GM23338 (cell line): ENCODE results near the gene APC2. TPM values are rescaled to one million over a fixed set of nuclear protein-coding genes. Genes with fewer than 3 reads are reported as not detected.

Experiments used
- ATAC-seq: fragments of 200-7000 bp; cut with Tn5 transposase; 3 replicates; pipeline ENCODE4 v1.9.1; 2020
- DNase-seq: peaks from one replicate; pipeline ENCODE4 v3.0.0-alpha.2; 2015; ENCODE audit warnings: low spot score
- H2AFZ ChIP-seq: fragments of 200-600 bp; sonication (generic); 2 replicates; pipeline ENCODE4 v1.8.0; 2016; ENCODE audit warnings: antibody characterized with exemption, mild to moderate bottlenecking, moderate library complexity
- H3F3A ChIP-seq: fragments of 200-600 bp; sonication (generic); replicated peaks from 2 replicates; pipeline ENCODE4 v1.8.0; 2017; ENCODE audit warnings: antibody characterized with exemption, mixed run types, low read depth
- H3K27ac ChIP-seq: fragments of 200-600 bp; sonication (generic); 2 replicates; pipeline ENCODE4 v1.6.1; 2016; ENCODE audit warnings: low read depth
- H3K27me3 ChIP-seq: fragments of 200-600 bp; sonication (generic); 2 replicates; pipeline ENCODE4 v1.8.0; 2016; ENCODE audit warnings: mild to moderate bottlenecking, mixed run types, moderate library complexity; ENCODE audit not compliant: insufficient read depth
- H3K36me3 ChIP-seq: fragments of 200-600 bp; sonication (generic); 2 replicates; pipeline ENCODE4 v1.8.0; 2016; ENCODE audit warnings: mild to moderate bottlenecking; ENCODE audit not compliant: insufficient read depth
- H3K4me1 ChIP-seq: fragments of 200-600 bp; sonication (generic); 2 replicates; pipeline ENCODE4 v1.8.0; 2016; ENCODE audit warnings: mild to moderate bottlenecking, moderate library complexity; ENCODE audit not compliant: insufficient read depth
- H3K4me2 ChIP-seq: fragments of 200-600 bp; sonication (generic); 2 replicates; pipeline ENCODE4 v1.7.1; 2017; ENCODE audit warnings: mixed run types
- H3K4me3 ChIP-seq: fragments of 200-600 bp; sonication (generic); 2 replicates; pipeline ENCODE4 v1.6.1; 2016; ENCODE audit warnings: mixed run types
- H3K79me2 ChIP-seq: fragments of 200-600 bp; sonication (generic); replicated peaks from 2 replicates; pipeline ENCODE4 v1.8.0; 2017; ENCODE audit warnings: mild to moderate bottlenecking; ENCODE audit not compliant: insufficient read depth
- H3K9me2 ChIP-seq: fragments of 200-600 bp; sonication (generic); 2 replicates; pipeline ENCODE4 v1.8.0; 2017; ENCODE audit not compliant: insufficient read depth
- H4K20me1 ChIP-seq: fragments of 200-600 bp; sonication (generic); replicated peaks from 2 replicates; pipeline ENCODE4 v1.8.0; 2017; ENCODE audit warnings: mild to moderate bottlenecking; ENCODE audit not compliant: insufficient read depth
- H3K27ac Mint-ChIP-seq: 2 replicates; pipeline ENCODE4 v1.8.0; 2020; ENCODE audit warnings: inconsistent platforms, mild to moderate bottlenecking, moderate library complexity, mixed read lengths
- H3K27me3 Mint-ChIP-seq: 3 replicates; pipeline ENCODE4 v1.8.0; 2022; ENCODE audit warnings: low read depth, mild to moderate bottlenecking, moderate library complexity, mixed read lengths, inconsistent platforms; ENCODE audit not compliant: insufficient read depth, poor library complexity
- H3K36me3 Mint-ChIP-seq: 3 replicates; pipeline ENCODE4 v1.8.0; 2021; ENCODE audit warnings: low read depth, mild to moderate bottlenecking, inconsistent platforms, moderate library complexity, mixed read lengths
- H3K4me1 Mint-ChIP-seq: 3 replicates; pipeline ENCODE4 v1.8.0; 2020; ENCODE audit warnings: mild to moderate bottlenecking, inconsistent platforms, mixed read lengths
- H3K4me3 Mint-ChIP-seq: 3 replicates; pipeline ENCODE4 v1.8.0; 2021; ENCODE audit warnings: moderate library complexity, mild to moderate bottlenecking, inconsistent platforms, mixed read lengths
- H3K9me3 Mint-ChIP-seq: 3 replicates; pipeline ENCODE4 v1.8.0; 2020; ENCODE audit warnings: moderate library complexity, mild to moderate bottlenecking, inconsistent platforms, mixed read lengths
- CREB1 ChIP-seq: fragments of 250-450 bp; sonication (Bioruptor Pico); IDR thresholded peaks from 2 replicates; pipeline ENCODE4 v1.5.0; 2020; ENCODE audit warnings: low read depth, mild to moderate bottlenecking, moderate library complexity
- ETS1 ChIP-seq: IDR thresholded peaks from 2 replicates; pipeline ENCODE4 v1.6.1; 2016; ENCODE audit warnings: antibody characterized with exemption
- EZH2 ChIP-seq: fragments of 200-600 bp; sonication (generic); IDR thresholded peaks from one replicate; pipeline ENCODE4 v1.8.0; 2017; ENCODE audit warnings: antibody characterized with exemption, mild to moderate bottlenecking, low read depth; ENCODE audit not compliant: unreplicated experiment
- EZH2phosphoT487 ChIP-seq: fragments of 200-600 bp; sonication (generic); IDR thresholded peaks from one replicate; pipeline ENCODE4 v1.8.1; 2018; ENCODE audit warnings: antibody characterized with exemption; ENCODE audit not compliant: unreplicated experiment
- JUNB ChIP-seq: IDR thresholded peaks from one replicate; pipeline ENCODE4 v1.6.1; 2016; ENCODE audit warnings: antibody characterized with exemption; ENCODE audit not compliant: unreplicated experiment
- NANOG ChIP-seq: IDR thresholded peaks from 2 replicates; pipeline ENCODE4 v1.6.1; 2016; ENCODE audit warnings: antibody characterized with exemption, borderline replicate concordance
- POLR2AphosphoS5 ChIP-seq: IDR thresholded peaks from 2 replicates; pipeline ENCODE4 v1.6.1; 2016; ENCODE audit warnings: antibody characterized with exemption, low read depth
- STAT1 ChIP-seq: IDR thresholded peaks from one replicate; pipeline ENCODE4 v1.6.1; 2016; ENCODE audit warnings: antibody characterized with exemption; ENCODE audit not compliant: unreplicated experiment
- ZNF114 ChIP-seq: fragments of 250-450 bp; sonication (Bioruptor Pico); IDR thresholded peaks from 2 replicates; pipeline ENCODE4 v1.5.0; 2020; ENCODE audit warnings: mild to moderate bottlenecking, moderate library complexity
- ZNF331 ChIP-seq: fragments of 250-450 bp; sonication (Bioruptor Pico); IDR thresholded peaks from 2 replicates; pipeline ENCODE4 v1.5.0; 2020; ENCODE audit warnings: low read depth, mild to moderate bottlenecking, moderate library complexity
- polyA plus RNA-seq: library from polyadenylated mRNA; unstranded; fragments of >200 nt; fragmentation: Nextera tagmentation; extraction: Ambion mirVana; gene quantifications from 2 replicates; pipeline ENCODE4 v1.2.1, GENCODE V29; 2016
- total RNA-seq: library from RNA; depleted of rRNA; stranded (reverse); fragments of >200 nt; shearing (Covaris generic); gene quantifications from 2 replicates; pipeline ENCODE4 v1.2.3, GENCODE V29; 2014
- TF ChIP-seq, protein P1 (sequence below): fragments of 250-450 bp; sonication (Bioruptor Pico); IDR thresholded peaks from 2 replicates; pipeline ENCODE4 v1.5.0; 2020; ENCODE audit warnings: mild to moderate bottlenecking, moderate library complexity
- TF ChIP-seq, protein P2 (sequence below): IDR thresholded peaks from one replicate; pipeline ENCODE4 v1.6.1; 2018; ENCODE audit warnings: antibody characterized with exemption; ENCODE audit not compliant: unreplicated experiment
- TF ChIP-seq, protein P3 (sequence below), 2 experiments: fragments of 200-600 bp in 1 of 2; sonication (generic) in 1 of 2; conservative IDR thresholded peaks; 2 replicates each; pipeline versions ENCODE4 v1.5.1 to v1.6.1; 2016 to 2017; ENCODE audit warnings: antibody characterized with exemption in 2 of 2, low read depth in 2 of 2, mild to moderate bottlenecking in 2 of 2, moderate library complexity in 1 of 2

The APC2 gene
- total and polyA plus RNA-seq, 2 experiments from 2014 or later, result 1.4 to 18.3 TPM

- Mint-ChIP-seq H3K27ac (no peak overlapping the region), H3K4me3 (no peak overlapping the region), H3K27me3 (peaks cover 26% of the 10 kb centered on the region), H3K9me3 (peaks cover 21% of the 10 kb centered on the region), H3K36me3 (no peaks in the 10 kb centered on the region; the same call in 2 of the 3 replicates), H3K4me1 (peaks cover 2% of the 10 kb centered on the region; the same call in 2 of the 3 replicates)
- Histone ChIP-seq H4K20me1 (no peaks in the 10 kb centered on the region), H3K9me2 (no peaks in the 10 kb centered on the region), H3K4me1 (0 out of 2 replicates have a peak, but pooled peaks cover 5% of the 10 kb centered on the region), H2AFZ (no peak overlapping the region), H3K4me2 (no peak overlapping the region), H3K4me3 (no peak overlapping the region), H3K36me3 (no peaks in the 10 kb centered on the region), H3K79me2 (no peaks in the 10 kb centered on the region), H3F3A (0 out of 2 replicates have a peak, but pooled peaks cover 8% of the 10 kb centered on the region), H3K27me3 (peaks cover 13% of the 10 kb centered on the region), H3K27ac (no peak overlapping the region)
- TF ChIP-seq POLR2AphosphoS5 (no peak), EZH2 (no peak), EZH2phosphoT487 (no peak), STAT1 (no peak), CREB1 (CRISPR knock-in tag) (no peak), JUNB (no peak), NANOG (no peak), ZNF331 (CRISPR knock-in tag) (no peak), ETS1 (no peak), ZNF114 (no peak)
- TF ChIP-seq, protein P1, sequence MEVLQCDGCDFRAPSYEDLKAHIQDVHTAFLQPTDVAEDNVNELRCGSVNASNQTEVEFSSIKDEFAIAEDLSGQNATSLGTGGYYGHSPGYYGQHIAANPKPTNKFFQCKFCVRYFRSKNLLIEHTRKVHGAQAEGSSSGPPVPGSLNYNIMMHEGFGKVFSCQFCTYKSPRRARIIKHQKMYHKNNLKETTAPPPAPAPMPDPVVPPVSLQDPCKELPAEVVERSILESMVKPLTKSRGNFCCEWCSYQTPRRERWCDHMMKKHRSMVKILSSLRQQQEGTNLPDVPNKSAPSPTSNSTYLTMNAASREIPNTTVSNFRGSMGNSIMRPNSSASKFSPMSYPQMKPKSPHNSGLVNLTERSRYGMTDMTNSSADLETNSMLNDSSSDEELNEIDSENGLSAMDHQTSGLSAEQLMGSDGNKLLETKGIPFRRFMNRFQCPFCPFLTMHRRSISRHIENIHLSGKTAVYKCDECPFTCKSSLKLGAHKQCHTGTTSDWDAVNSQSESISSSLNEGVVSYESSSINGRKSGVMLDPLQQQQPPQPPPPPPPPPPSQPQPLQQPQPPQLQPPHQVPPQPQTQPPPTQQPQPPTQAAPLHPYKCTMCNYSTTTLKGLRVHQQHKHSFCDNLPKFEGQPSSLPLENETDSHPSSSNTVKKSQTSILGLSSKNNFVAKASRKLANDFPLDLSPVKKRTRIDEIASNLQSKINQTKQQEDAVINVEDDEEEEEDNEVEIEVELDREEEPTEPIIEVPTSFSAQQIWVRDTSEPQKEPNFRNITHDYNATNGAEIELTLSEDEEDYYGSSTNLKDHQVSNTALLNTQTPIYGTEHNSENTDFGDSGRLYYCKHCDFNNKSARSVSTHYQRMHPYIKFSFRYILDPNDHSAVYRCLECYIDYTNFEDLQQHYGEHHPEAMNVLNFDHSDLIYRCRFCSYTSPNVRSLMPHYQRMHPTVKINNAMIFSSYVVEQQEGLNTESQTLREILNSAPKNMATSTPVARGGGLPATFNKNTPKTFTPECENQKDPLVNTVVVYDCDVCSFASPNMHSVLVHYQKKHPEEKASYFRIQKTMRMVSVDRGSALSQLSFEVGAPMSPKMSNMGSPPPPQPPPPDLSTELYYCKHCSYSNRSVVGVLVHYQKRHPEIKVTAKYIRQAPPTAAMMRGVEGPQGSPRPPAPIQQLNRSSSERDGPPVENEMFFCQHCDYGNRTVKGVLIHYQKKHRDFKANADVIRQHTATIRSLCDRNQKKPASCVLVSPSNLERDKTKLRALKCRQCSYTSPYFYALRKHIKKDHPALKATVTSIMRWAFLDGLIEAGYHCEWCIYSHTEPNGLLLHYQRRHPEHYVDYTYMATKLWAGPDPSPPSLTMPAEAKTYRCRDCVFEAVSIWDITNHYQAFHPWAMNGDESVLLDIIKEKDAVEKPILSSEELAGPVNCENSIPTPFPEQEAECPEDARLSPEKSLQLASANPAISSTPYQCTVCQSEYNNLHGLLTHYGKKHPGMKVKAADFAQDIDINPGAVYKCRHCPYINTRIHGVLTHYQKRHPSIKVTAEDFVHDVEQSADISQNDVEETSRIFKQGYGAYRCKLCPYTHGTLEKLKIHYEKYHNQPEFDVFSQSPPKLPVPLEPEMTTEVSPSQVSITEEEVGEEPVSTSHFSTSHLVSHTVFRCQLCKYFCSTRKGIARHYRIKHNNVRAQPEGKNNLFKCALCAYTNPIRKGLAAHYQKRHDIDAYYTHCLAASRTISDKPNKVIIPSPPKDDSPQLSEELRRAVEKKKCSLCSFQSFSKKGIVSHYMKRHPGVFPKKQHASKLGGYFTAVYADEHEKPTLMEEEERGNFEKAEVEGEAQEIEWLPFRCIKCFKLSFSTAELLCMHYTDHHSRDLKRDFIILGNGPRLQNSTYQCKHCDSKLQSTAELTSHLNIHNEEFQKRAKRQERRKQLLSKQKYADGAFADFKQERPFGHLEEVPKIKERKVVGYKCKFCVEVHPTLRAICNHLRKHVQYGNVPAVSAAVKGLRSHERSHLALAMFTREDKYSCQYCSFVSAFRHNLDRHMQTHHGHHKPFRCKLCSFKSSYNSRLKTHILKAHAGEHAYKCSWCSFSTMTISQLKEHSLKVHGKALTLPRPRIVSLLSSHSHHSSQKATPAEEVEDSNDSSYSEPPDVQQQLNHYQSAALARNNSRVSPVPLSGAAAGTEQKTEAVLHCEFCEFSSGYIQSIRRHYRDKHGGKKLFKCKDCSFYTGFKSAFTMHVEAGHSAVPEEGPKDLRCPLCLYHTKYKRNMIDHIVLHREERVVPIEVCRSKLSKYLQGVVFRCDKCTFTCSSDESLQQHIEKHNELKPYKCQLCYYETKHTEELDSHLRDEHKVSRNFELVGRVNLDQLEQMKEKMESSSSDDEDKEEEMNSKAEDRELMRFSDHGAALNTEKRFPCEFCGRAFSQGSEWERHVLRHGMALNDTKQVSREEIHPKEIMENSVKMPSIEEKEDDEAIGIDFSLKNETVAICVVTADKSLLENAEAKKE (CRISPR knock-in tag), result no peak
- TF ChIP-seq, protein P2, sequence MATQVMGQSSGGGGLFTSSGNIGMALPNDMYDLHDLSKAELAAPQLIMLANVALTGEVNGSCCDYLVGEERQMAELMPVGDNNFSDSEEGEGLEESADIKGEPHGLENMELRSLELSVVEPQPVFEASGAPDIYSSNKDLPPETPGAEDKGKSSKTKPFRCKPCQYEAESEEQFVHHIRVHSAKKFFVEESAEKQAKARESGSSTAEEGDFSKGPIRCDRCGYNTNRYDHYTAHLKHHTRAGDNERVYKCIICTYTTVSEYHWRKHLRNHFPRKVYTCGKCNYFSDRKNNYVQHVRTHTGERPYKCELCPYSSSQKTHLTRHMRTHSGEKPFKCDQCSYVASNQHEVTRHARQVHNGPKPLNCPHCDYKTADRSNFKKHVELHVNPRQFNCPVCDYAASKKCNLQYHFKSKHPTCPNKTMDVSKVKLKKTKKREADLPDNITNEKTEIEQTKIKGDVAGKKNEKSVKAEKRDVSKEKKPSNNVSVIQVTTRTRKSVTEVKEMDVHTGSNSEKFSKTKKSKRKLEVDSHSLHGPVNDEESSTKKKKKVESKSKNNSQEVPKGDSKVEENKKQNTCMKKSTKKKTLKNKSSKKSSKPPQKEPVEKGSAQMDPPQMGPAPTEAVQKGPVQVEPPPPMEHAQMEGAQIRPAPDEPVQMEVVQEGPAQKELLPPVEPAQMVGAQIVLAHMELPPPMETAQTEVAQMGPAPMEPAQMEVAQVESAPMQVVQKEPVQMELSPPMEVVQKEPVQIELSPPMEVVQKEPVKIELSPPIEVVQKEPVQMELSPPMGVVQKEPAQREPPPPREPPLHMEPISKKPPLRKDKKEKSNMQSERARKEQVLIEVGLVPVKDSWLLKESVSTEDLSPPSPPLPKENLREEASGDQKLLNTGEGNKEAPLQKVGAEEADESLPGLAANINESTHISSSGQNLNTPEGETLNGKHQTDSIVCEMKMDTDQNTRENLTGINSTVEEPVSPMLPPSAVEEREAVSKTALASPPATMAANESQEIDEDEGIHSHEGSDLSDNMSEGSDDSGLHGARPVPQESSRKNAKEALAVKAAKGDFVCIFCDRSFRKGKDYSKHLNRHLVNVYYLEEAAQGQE, result no peak
- TF ChIP-seq, protein P3, sequence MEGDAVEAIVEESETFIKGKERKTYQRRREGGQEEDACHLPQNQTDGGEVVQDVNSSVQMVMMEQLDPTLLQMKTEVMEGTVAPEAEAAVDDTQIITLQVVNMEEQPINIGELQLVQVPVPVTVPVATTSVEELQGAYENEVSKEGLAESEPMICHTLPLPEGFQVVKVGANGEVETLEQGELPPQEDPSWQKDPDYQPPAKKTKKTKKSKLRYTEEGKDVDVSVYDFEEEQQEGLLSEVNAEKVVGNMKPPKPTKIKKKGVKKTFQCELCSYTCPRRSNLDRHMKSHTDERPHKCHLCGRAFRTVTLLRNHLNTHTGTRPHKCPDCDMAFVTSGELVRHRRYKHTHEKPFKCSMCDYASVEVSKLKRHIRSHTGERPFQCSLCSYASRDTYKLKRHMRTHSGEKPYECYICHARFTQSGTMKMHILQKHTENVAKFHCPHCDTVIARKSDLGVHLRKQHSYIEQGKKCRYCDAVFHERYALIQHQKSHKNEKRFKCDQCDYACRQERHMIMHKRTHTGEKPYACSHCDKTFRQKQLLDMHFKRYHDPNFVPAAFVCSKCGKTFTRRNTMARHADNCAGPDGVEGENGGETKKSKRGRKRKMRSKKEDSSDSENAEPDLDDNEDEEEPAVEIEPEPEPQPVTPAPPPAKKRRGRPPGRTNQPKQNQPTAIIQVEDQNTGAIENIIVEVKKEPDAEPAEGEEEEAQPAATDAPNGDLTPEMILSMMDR (conservative IDR thresholded peaks at IDR 0.05; ENCODE audit: low read depth in 2 of 2), result no peak
- DNase-seq (no peak), ATAC-seq (no peak)
Measured at GRCh38 chr19:1501200-1501595, 51.3 kb downstream of the APC2 start.
